Fibroblast of the aortic adventitia (primary cell): Measurements from ENCODE around the gene AIG1. TPM values are rescaled to one million over a fixed set of nuclear protein-coding genes. Genes with fewer than 3 reads are reported as not detected.
A peak's percentile ranks its signal among the peaks of the same experiment; 100 is the strongest.

ENCODE experiments used
- DNase-seq: peaks from one replicate; pipeline ENCODE4 v3.0.0-alpha.2; 2010; ENCODE audit warnings: low read depth
- H3K4me3 ChIP-seq: 2 replicates; pipeline ENCODE4 v1.5.1; 2011; ENCODE audit warnings: low read depth, mild to moderate bottlenecking, control low read depth, low read length, moderate library complexity
- total RNA-seq: library from RNA; depleted of rRNA; stranded (reverse); fragments of >200 nt; gene quantifications from 2 replicates; pipeline ENCODE4 v1.2.3, GENCODE V29; 2012; ENCODE audit warnings: low replicate concordance
- TF ChIP-seq, protein P1 (sequence below): IDR thresholded peaks from 2 replicates; pipeline ENCODE4 v1.5.1; 2011; ENCODE audit warnings: mild to moderate bottlenecking, low read length, control low read depth, inconsistent platforms; ENCODE audit not compliant: insufficient read depth

Gene AIG1
- total RNA-seq, 1 donor: 28.0 TPM

DNA sequence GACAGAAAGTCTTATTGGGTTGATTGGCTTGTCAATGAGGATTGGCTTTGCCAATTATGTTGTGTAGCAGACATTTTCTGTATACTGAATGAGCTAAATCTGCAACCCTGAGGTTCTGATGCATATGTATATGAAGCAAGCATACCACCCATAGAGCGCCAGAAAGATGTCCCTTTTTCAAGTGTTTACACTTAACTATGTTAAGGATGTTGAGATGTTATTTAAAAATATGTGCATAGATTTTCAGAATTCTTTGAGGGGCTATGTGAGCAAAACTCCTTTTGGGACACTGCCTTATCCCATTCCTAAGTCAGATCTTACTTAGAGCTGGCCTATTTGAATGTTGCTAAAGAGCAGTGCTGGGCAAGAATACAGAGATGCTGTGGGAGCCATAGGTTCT lies 1.9 kb downstream of the AIG1 start:
- H3K4me3 ChIP-seq: no peak overlapping the region
- TF ChIP-seq, protein P1, sequence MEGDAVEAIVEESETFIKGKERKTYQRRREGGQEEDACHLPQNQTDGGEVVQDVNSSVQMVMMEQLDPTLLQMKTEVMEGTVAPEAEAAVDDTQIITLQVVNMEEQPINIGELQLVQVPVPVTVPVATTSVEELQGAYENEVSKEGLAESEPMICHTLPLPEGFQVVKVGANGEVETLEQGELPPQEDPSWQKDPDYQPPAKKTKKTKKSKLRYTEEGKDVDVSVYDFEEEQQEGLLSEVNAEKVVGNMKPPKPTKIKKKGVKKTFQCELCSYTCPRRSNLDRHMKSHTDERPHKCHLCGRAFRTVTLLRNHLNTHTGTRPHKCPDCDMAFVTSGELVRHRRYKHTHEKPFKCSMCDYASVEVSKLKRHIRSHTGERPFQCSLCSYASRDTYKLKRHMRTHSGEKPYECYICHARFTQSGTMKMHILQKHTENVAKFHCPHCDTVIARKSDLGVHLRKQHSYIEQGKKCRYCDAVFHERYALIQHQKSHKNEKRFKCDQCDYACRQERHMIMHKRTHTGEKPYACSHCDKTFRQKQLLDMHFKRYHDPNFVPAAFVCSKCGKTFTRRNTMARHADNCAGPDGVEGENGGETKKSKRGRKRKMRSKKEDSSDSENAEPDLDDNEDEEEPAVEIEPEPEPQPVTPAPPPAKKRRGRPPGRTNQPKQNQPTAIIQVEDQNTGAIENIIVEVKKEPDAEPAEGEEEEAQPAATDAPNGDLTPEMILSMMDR: no peak
- DNase-seq: no peak

DNA sequence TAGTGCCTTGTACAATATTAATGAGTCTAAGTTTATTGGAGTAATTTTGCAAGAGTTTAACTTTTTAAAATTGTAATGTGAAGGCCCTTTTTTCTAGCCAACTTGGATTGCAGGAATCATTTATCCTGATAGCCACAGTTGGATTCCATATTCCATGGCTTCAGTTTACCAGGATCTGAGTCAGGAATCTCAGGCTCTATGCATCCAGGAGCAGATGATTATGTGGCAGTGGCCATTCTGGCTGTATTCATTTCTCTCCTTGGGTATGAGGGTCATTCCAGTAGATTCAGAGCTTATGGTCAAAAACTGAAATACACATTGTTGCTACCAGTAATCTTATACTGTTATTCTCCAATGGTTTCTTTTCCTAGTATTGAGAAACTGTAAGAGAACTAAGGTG lies 2.9 kb downstream of the AIG1 start:
- DNase-seq: no peak
- no peak overlapping the region for H3K4me3 ChIP-seq
- TF ChIP-seq, protein P1: no peak

DNA sequence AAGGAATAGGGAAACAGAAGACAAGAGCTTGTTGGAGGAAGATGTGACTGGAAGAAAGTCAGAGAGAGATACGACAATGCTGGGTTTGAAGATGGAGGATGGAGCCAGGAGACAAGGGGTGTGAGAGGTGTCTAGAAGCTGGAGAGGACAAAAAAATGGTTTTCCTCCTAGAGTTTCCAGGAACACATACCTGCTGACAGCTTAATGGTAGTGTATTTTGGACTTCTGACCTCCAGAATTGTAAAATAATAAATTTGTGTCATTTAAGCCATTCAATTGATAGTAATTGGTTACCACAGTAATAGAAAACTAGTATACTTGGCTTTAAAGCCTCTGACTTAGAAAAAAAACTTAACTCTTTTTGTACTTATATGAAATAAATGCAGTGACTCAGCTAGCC lies 3.6 kb downstream of the AIG1 start:
- TF ChIP-seq, protein P1: no peak
- no peak for DNase-seq

DNA sequence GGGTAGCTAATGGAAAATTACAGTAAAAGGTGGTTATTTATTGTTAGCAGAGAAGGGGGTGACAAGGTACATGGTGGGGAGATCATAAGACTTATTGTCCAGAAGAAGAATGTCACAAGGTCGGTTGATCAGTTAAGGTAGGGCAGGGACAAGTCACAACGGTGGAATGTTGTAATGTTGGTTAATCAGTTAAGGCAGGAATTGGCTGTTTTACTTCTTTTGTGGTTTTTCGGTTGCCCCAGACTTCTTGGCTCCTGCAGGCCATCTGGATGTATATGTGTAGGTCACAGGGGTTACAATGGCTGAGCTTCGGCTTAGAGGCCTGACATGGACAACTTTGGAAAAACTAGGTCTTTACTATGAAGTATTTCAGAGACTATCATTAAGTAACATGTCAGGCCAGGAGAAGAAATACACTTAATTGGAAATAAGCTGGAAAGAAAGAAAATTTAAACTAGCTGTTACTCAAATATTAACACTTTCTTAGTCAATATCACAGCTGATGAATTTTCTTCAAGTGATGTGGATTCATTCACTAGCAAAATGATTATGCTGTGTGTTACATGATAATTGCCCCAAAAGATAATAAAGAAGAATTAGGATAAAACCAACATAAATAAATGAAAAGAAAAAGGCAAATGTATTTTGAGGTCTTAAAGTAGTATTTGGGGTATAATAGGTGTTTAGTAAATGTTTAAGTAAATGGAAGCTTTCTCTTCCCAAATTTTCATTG lies 4.4 kb downstream of the AIG1 start:
- TF ChIP-seq, protein P1: no peak
- H3K4me3 ChIP-seq: no peak overlapping the region
- no peak for DNase-seq

More for the DNA sequence above, 3.6 kb downstream of the AIG1 start:
- H3K4me3 ChIP-seq: no peak overlapping the region

DNA sequence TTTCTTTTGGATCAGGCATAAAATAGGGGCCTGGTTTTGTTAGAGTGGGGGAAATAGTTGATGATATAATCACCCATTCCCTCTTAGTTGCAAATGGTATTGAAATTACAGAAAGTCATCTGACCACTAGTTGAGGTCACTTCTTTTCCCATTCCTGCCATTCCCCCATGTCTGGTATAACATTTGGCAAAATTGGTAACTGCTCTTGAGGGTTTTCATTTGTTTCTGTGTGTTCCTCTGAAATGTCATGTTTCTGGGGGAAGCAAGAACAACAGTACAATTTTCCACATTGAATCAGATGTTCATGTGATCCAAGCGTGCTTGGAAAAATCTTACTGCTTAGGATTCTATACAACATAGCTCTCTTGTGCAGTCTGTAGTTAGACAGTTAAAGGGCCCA lies 7.3 kb downstream of the AIG1 start:
- DNase-seq: peak; percentile 9
- TF ChIP-seq, protein P1: no peak
- no peak overlapping the region for H3K4me3 ChIP-seq

DNA sequence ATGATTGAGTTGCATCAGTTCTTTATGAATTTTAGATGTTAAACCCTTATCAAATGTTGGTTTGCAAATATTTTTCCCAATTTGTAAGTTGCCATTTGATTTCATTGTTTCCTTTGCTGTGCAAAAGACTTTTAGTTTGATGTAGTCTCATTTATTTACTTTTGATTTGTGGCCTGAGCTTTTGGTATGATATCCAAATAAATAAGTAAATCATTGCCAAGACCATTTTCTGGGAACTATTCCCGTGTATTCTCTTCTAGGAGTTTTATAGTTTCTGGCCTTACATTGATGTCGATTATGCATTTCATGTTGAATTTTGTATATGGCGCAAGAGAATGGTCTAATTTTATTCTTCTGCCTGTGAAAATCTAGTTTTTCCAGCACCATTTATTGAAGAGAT lies 13.4 kb downstream of the AIG1 start:
- TF ChIP-seq, protein P1: no peak
- H3K4me3 ChIP-seq: no peak overlapping the region
- DNase-seq: no peak

DNA sequence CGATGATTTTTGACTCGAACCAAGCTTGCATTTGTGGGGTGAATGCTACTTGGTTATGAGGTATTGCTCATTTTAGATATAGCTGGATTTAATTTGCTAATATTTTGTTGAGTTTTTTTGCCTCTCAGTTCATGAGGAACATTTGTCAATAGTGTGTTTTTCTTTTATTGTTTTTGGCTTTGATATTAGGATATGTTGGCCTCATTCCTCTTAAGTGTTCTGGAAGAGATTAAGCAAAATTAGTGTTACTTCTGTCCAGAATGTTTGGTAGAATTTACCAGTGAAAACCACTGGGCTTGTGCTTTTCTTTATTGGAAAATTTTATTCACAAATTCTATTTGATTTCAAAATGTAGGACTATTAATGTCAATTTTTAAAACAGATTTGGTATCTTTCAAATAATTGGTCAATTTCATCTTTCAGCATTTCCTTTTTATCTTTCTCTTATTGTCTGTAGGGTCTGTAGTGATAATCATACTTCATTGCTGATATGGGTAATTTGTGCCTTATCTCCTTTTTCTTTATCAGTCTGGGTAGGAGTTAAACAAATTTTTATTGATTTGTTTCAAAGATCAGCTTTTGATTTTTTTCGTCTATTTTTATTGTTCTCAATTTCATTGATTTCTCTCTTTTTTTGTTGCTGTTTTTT lies 14.1 kb downstream of the AIG1 start:
- DNase-seq: no peak
- H3K4me3 ChIP-seq: no peak overlapping the region
- TF ChIP-seq, protein P1: no peak
